Erythroblast (primary cell): ENCODE measurements around the gene RSAD1.
"Not testable (repeated sequence)": the region's sequence is repeated elsewhere in the genome, so short reads cannot be mapped to it uniquely, and the experiment has no call there.

Experiments used
- DNase-seq, 2 experiments: peaks; one replicate each; lab custom pipeline; 2025; lab: John Stamatoyannopoulos, UW
- GATA1 ChIP-seq: IDR thresholded peaks from 2 replicates; pipeline ENCODE4 v1.6.1; 2011; ENCODE audit warnings: low read depth, mild to moderate bottlenecking, control low read depth, low read length, moderate library complexity
- POLR2A ChIP-seq: IDR thresholded peaks from 2 replicates; pipeline ENCODE4 v1.6.1; 2011; ENCODE audit warnings: mild to moderate bottlenecking, low read length

RSAD1 gene

DNA sequence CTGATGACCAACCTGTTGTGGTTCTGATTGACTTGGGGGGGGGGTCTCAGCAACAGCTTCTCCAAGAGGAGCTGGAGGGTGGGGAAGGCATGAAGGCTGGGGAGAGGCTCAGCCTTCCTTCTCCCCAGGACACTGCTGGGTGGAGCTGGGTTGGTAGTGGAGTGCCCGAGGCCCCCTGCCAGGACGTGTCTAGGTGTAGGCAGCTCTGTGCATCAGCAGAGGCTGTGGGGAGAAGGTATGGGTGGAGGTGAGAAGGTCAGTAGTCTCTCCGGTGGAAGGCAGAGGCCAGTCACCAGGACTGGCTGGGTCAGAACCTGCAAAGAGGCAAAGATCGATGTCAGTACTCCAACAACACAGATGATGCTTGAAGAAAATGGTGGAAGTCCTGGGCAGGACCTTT is 13.9 kb upstream of the RSAD1 start:
- TF ChIP-seq GATA1 (no peak), POLR2A (no peak)
- no peak for DNase-seq

DNA sequence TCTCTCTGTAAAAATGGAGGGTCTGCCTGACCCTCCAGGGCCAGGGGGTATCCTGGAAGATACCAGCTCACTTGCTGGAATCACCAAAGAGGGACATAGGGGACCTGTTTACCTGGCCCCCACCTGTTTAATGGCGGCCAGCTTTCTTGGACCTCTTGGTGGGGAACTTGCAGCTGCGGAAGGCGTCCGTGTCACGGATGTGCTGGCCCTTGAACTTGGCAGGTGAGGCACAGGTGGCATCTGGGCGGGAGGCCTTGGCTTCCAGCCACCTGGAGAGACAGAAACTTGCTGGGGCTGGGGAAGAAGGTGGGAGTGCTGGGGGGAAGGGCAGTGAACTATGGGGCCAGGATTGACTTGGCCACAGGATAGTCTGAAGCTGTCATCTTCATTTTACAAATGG is 13.5 kb upstream of the RSAD1 start:
- no peak for DNase-seq
- TF ChIP-seq GATA1: no peak
- TF ChIP-seq POLR2A: no peak

DNA sequence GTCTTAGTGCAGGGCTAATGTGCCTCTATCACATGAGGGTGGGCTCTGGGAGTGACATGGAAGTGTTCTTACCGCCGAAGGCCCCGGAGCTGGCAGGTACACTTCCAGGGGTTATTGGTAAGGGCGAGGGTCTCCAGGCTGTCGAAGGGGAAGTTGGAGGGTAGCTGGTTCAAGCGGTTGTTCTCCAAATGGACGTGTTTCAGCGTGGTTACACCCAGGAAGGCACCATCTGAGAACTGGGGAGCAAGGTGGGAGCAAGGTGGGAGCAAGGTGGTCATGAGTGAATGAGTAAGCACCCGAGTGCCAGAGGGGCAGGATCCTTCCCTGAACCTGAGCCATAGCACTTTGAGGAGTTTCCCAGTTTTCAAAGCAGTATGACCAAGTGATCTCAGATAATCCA is 13.0 kb upstream of the RSAD1 start:
- no peak for TF ChIP-seq GATA1
- TF ChIP-seq POLR2A: no peak
- DNase-seq: no peak

DNA sequence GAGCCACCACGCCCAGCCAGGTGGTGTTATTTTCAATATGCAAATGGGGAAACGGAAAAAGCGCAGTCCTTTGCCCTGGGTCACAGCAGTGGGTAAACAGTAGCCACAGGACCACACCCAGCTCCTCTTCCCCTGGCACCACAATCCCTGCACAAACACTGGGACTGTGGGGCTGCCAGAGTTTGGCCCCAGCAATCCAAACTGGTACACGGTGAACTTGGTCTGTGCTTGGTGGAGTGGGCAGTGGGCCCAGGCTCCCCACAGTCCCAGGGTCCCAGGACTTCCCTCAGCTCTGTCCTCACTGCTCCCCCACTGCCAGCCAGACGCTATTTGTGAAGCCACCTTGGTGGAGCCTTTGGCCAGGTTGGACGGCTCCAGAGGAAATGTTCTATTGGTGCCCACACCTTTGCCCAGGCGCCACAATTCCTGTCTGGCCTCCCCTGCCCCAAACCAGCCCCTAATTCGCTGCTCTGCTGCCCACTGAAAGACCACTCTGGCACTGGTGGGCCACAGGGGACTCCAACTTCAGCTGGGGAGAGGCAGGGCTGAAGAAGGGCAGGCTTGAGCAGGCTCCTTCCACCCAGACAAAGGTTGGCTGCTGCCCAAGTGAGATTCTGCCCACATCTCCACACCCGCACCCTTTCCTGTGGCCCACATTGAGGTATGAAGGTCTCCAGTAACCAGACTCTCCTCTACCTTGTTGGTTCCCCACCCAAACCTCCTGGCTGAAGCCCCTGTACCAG is 12.1 kb upstream of the RSAD1 start:
- no peak for TF ChIP-seq GATA1
- TF ChIP-seq POLR2A: no peak
- no peak for DNase-seq

DNA sequence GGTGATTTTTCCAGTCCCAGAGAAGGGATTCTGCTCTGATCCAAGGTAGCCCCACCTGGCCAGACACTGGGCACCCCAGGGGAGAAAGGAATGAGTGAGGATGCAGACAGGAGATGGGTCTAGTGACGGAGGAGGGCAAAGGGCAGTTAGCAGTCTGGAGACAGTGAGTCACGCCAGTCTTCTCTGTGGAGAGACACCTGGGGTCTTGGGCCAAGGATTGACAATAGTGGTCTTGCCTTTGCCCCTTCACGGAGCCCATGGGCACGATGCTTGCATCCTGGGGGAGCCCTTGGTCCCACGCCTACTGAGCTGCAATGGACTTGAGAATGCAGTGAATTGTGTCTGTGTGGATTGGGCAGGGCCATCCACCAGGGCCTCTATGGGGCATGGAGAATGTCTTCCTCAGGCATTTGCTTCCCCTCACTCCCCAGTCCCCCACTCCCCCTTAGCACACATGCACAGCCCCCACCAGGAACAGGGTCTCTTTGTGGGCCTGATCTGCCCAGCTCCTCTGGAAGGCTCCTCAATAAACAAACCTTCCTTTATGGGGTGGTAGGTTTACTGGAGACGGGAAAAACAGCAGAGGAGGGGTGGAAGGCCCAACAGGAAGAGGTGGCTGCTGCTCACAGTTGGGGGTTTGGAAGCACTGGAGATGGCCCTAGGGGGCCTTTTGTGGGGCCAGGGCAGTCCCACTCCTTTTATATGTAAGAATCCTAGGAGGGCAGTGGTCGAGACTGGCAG is 11.4 kb upstream of the RSAD1 start:
- no peak for TF ChIP-seq POLR2A
- no peak for TF ChIP-seq GATA1
- no peak for DNase-seq

DNA sequence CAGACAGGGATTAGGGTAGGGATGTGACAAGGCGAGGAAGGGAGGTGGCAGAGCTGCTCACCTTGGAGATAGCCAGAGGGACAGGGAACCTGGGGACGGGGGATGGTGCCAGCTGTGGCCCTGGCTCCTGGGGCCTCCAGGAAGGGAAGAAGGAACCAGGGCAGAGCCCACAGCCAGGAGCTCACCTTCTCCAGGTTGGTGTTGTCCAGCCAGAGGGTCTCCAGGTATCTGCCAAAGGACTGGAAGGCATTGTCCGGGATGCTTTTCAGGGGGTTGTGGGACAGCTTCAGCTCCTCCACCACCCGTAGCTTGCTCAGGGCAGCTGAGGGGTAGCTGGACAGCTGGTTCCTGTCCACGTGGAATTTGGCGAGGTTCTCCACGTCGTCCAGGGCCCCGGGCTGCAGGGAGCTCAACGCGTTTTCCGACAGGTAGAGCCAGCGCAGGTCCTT is 10.8 kb upstream of the RSAD1 start:
- no peak for DNase-seq
- TF ChIP-seq POLR2A (no peak), GATA1 (no peak)

DNA sequence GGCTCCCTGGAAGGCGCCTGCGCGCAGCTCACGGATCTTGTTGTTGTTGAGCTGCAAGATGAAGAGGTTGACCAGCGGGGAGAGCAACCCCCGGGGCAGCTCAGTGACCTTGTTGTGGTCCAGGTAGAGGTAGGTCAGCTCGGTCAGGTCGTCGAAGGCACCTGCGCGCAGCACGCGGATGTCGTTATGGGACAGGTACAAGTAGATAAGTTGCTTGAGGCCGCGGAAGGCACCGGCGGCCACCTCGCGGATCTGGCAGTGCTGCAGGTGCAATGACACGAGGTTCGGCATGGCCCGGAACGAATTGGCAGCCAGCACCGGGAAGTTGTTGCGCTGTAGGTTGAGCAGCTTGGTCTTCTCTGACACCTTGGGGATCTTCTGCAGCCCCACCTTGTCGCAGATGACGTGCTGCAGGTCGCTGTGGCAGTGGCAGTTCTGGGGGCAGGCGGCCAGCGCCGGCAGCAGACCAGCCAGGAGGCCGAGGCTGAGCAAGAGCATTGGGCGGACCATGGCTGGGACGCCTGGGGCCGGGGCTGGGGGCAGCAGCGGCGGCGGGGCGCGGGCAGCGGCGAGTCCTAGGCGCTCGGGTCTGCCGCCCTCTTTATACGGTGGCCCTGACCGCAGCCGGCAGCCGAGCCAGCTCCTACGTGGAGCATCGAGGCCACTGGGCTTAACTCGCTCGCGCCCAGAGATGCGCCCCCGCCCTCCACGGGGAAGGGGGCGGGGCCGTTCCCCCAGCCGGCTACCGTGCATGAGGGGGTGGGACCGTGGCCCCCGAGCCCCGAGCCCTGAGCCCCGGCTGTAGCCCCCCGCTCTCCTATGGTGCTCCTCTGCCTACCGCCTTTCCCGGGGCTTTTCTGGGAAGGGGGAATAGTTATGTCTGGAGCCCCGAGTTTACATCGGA is 10.1 kb upstream of the RSAD1 start, which contains the start of gene CHAD:
TSS of gene CHAD (minus strand) at position 577 of the 904 bp plus-strand sequence. CDS start at position 510, 67 bp downstream.
- peak in 1 of 2 experiments; percentile 23 for DNase-seq

DNA sequence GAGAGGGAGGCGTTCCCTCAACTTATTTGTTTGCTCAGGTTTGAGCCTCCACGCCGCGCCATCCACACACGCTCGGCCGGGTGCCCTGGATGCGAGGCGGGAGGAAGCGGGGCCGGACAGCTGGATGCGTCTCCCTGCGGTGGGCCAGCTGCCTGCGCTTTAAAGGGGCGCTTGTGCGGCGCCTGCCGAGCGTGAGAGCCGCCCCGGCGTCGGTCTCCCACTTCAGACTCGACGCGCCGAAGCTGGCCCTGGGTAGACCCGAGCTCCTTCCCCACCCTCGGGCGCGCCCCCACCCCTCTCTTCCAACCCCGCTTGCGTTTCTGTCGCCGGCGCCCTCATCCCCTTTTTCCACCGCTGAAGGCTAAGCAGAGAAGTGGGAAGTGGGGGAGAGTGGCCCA is 9.5 kb upstream of the RSAD1 start:
- no peak for TF ChIP-seq POLR2A
- no peak for TF ChIP-seq GATA1
- DNase-seq: no peak

More for the DNA sequence above, 10.1 kb upstream of the RSAD1 start, which contains the start of gene CHAD:
- no peak for TF ChIP-seq GATA1
- no peak for TF ChIP-seq POLR2A

DNA sequence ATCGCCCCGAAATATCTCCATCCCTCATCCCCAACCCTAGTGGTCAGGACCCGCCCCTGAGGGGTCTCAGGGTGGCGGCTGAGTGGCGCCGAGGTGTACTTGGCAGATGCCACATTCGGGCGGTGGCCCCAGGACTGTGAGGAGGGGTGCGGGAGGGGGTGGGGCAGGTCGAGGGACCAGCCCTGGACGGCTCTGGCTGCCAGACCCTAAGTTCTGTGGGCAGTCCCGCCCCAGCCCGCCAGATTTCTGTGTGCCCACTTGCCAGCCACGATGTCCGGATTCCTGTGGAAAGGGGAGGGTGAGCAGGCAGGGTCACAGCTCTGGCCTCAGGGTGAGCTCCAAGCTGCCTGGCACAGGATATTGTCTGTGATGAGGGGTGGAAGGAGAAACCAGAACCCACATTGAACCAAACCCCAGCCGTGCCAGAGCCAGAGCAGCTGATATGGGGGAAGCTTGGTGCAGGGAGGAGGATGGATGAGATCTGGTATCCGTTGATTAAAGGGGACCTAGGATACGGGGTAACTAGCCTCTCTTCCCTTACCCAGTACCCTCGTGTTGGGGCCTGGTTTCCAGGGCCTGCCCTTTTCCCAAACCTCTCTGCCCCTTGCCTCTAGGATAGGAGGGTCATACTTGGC is 8.9 kb upstream of the RSAD1 start:
- TF ChIP-seq POLR2A: no peak
- no peak for TF ChIP-seq GATA1
- no peak for DNase-seq

DNA sequence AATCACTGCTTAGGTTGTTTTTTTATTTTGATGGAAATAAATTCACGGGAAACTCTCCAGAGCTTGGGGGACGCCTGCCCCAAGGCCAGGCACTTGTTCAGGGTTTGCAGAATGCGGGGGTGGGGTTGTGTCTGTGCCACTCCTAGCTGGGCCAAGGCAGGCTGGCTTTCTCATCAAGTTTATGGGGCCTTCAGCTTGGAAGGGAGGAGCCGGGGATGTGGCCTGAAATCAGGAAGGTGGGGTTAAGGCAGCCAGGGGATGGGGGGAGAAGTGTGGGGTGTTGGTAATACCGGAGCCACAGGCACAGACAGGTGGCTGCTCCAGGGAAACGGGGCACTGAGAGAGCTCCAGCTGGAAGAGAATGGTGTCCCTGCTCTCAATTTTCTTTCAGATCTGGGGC is 8.2 kb upstream of the RSAD1 start:
- TF ChIP-seq POLR2A (no peak), GATA1 (no peak)
- DNase-seq: no peak

DNA sequence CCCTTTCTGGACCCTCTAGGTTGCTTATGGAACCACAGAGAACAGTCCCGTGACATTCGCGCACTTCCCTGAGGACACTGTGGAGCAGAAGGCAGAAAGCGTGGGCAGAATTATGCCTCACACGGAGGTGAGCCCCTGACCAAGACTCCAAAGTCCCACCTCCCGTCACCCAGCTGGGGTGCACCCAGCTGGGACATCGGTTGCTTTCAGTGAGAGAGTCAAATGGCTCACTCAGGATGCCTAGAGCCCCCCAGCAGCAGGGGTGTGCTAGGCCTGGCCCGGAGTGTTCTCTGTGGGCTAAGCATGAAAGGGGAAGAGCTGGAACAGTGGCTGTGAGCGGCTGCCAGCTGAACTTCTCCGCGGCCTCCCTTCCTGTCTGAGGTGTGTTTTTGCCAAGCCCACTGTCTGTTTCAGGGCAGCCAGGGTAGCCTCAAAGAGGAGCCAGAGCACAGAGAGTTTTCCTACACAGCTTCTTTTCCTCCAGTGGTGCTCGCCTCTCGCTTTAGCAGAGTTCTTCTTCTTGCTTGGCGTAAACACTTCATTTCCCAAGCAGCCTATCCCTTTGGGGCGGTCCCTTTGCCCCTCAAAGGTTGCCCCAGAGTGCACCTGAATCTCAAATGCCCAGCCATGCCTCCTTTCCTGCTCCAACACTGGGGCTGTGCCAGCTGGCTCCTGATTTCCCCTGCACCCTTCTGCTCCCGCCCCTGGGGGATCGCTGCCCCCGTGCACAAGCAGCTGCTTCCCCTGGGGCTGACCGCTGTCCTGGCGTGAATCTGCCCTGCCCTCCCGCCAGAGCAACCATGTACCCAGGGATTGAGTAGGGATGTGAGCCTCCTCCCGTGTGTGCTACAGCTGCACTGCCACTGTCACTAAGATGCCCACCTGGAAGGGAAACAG is 7.4 kb upstream of the RSAD1 start:
- DNase-seq: no peak
- TF ChIP-seq POLR2A: no peak
- TF ChIP-seq GATA1: no peak

DNA sequence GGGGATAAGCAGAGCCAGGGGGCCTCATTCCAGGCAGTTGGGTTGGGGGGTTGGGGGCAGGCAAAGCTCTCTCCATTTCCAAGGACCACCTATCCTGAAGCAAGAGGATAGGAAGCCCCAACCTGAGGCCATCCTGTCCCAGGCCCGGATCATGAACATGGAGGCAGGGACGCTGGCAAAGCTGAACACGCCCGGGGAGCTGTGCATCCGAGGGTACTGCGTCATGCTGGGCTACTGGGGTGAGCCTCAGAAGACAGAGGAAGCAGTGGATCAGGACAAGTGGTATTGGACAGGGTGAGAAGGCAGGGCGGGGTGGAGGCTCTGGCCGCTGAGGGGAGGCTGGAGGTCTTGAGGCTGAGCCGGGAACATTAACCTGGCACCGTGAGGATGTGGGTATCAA is 6.4 kb upstream of the RSAD1 start:
- DNase-seq: no peak
- TF ChIP-seq GATA1: no peak
- no peak for TF ChIP-seq POLR2A

DNA sequence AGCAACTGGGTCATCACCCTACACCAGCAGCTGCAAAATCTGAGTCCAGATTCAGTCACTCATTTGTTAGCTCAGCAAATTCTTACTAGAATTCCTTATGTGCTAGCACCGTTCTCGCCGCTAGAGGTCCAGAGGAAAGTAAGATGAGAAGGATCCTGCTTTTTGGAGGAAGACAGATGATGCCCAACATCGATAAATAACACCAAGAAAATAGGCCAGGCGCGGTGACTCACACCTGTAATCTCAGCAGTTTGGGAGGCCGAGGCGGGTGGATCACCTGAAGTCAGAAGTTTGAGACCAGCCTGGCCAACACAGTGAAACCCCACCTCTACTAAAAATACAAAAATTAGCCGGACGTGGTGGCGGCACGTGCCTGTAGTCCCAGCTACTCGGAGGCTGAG is 5.9 kb upstream of the RSAD1 start:
- DNase-seq: not testable (repeated sequence)
